IMR-90 (cell line): ENCODE measurements around the gene CCL20. TPM values are rescaled to one million over a fixed set of nuclear protein-coding genes. Genes with fewer than 3 reads are reported as not detected.
"Not testable (repeated sequence)": the region's sequence is repeated elsewhere in the genome, so short reads cannot be mapped to it uniquely, and the experiment has no call there.

Source experiments
- ATAC-seq: fragments of 200-7000 bp; cut with Tn5 transposase; 2 replicates; pipeline ENCODE4 v1.9.1; 2020; ENCODE audit warnings: low read depth, mild to moderate bottlenecking, moderate library complexity
- BruUV-seq: library from RNA; stranded (reverse); fragments of 400-500 nt; replicated peaks from 2 replicates; lab custom pipeline; 2021; lab: Mats Ljungman, UMichigan
- CTCF ChIA-PET: fragments of 300-600 bp; formaldehyde crosslinking; extraction: SDS; loops from one replicate; lab custom pipeline; 2021; ENCODE audit warnings: antibody characterized with exemption; lab: Yijun Ruan, JAX
- POLR2A ChIA-PET: fragments of 300-600 bp; sonication (Branson Sonifier 250); formaldehyde crosslinking; loops from one replicate; lab custom pipeline; 2022; ENCODE audit warnings: antibody characterized with exemption; ENCODE audit not compliant: unreplicated experiment; lab: Charles Lee
- DNase-seq: peaks from one replicate; pipeline ENCODE4 v3.0.0; 2013
- H2AFZ ChIP-seq: replicated peaks from 2 replicates; pipeline ENCODE3; 2013; ENCODE audit warnings: low read length, mild to moderate bottlenecking; ENCODE audit not compliant: poor library complexity
- H2AK5ac ChIP-seq: 2 replicates; pipeline ENCODE4 v1.6.1; 2013; ENCODE audit warnings: low read depth, low read length, inconsistent platforms
- H2AK9ac ChIP-seq: replicated peaks from 2 replicates; pipeline ENCODE3; 2013; ENCODE audit warnings: mild to moderate bottlenecking, low read depth, low read length, moderate library complexity; ENCODE audit not compliant: poor library complexity
- H2BK120ac ChIP-seq: 2 replicates; pipeline ENCODE4 v1.6.1; 2013; ENCODE audit warnings: low read depth, low read length, inconsistent platforms
- H2BK15ac ChIP-seq: 3 replicates; pipeline ENCODE4 v1.6.1; 2013; ENCODE audit warnings: low read depth, low read length, inconsistent platforms
- H2BK20ac ChIP-seq: 2 replicates; pipeline ENCODE4 v1.6.1; 2013; ENCODE audit warnings: low read depth, mild to moderate bottlenecking, inconsistent platforms, low read length, moderate library complexity
- H2BK5ac ChIP-seq: 2 replicates; pipeline ENCODE4 v1.6.1; 2013; ENCODE audit warnings: mild to moderate bottlenecking, low read depth, low read length, inconsistent platforms; ENCODE audit not compliant: poor library complexity, severe bottlenecking
- H3K14ac ChIP-seq: replicated peaks from 2 replicates; pipeline ENCODE4 v1.6.1; 2013; ENCODE audit warnings: low read depth, low read length, inconsistent platforms
- H3K18ac ChIP-seq: 2 replicates; pipeline ENCODE4 v1.6.1; 2013; ENCODE audit warnings: low read depth, low read length, control low read depth
- H3K23ac ChIP-seq: 2 replicates; pipeline ENCODE4 v1.6.1; 2013; ENCODE audit warnings: low read depth, low read length, inconsistent platforms
- H3K27ac ChIP-seq: 2 replicates; pipeline ENCODE4 v1.5.1; 2013; ENCODE audit warnings: mild to moderate bottlenecking, control low read depth, low read length; ENCODE audit not compliant: insufficient read depth
- H3K27me3 ChIP-seq: 2 replicates; pipeline ENCODE4 v1.6.1; 2013; ENCODE audit warnings: low read length; ENCODE audit not compliant: control insufficient read depth, insufficient read depth
- H3K36me3 ChIP-seq: 2 replicates; pipeline ENCODE4 v1.6.1; 2013; ENCODE audit warnings: low read length, mixed read lengths; ENCODE audit not compliant: control insufficient read depth, insufficient read depth
- H3K4ac ChIP-seq: 2 replicates; pipeline ENCODE4 v1.6.1; 2013; ENCODE audit warnings: low read depth, low read length, inconsistent platforms
- H3K4me1 ChIP-seq: 2 replicates; pipeline ENCODE4 v1.6.1; 2013; ENCODE audit warnings: low read length, mixed read lengths; ENCODE audit not compliant: control insufficient read depth, insufficient read depth
- H3K4me2 ChIP-seq: 2 replicates; pipeline ENCODE4 v1.6.1; 2013; ENCODE audit warnings: low read depth, mild to moderate bottlenecking, control low read depth, low read length, moderate library complexity
- H3K4me3 ChIP-seq: 2 replicates; pipeline ENCODE4 v1.5.1; 2013; ENCODE audit warnings: low read depth, mild to moderate bottlenecking, control low read depth, low read length, moderate library complexity; ENCODE audit not compliant: insufficient read depth
- H3K56ac ChIP-seq: 2 replicates; pipeline ENCODE4 v1.6.1; 2013; ENCODE audit warnings: low read length, inconsistent platforms; ENCODE audit not compliant: insufficient read depth; ENCODE audit errors: extremely low read depth
- H3K79me1 ChIP-seq, 2 experiments: 2 replicates each; pipeline ENCODE4 v1.6.1; 2013; ENCODE audit warnings: low read length in 2 of 2, inconsistent platforms in 1 of 2, low read depth in 1 of 2
- H3K9ac ChIP-seq: 2 replicates; pipeline ENCODE4 v1.6.1; 2013; ENCODE audit warnings: low read depth, low read length, control low read depth
- H3K9me1 ChIP-seq: 2 replicates; pipeline ENCODE4 v1.6.1; 2013; ENCODE audit warnings: low read length, inconsistent platforms; ENCODE audit not compliant: insufficient read depth
- H3K9me3 ChIP-seq: 2 replicates; pipeline ENCODE4 v1.6.1; 2013; ENCODE audit warnings: low read length; ENCODE audit not compliant: control insufficient read depth, insufficient read depth
- H4K20me1 ChIP-seq: 2 replicates; pipeline ENCODE4 v1.6.1; 2013; ENCODE audit warnings: low read length, inconsistent platforms; ENCODE audit not compliant: insufficient read depth
- H4K5ac ChIP-seq: 2 replicates; pipeline ENCODE4 v1.6.1; 2013; ENCODE audit warnings: mild to moderate bottlenecking, low read depth, low read length, control low read depth
- H4K8ac ChIP-seq, 2 experiments: 2 replicates each; pipeline ENCODE4 v1.6.1; 2013; ENCODE audit warnings: low read depth in 2 of 2, low read length in 2 of 2, control low read depth in 1 of 2, inconsistent platforms in 1 of 2
- H4K91ac ChIP-seq: 2 replicates; pipeline ENCODE4 v1.6.1; 2013; ENCODE audit warnings: low read depth, low read length, inconsistent platforms; ENCODE audit not compliant: insufficient read depth
- MAFK ChIP-seq: IDR thresholded peaks from 2 replicates; pipeline ENCODE4 v1.6.1; 2012; ENCODE audit warnings: low read depth, low read length, improper control_type of control experiment
- RAD21 ChIP-seq: IDR thresholded peaks from 2 replicates; pipeline ENCODE4 v1.6.1; 2012; ENCODE audit warnings: low read length, improper control_type of control experiment
- RCOR1 ChIP-seq: IDR thresholded peaks from 2 replicates; pipeline ENCODE4 v1.6.1; 2012; ENCODE audit warnings: mild to moderate bottlenecking, low read length, improper control_type of control experiment; ENCODE audit not compliant: insufficient replicate concordance
- WGBS, 2 experiments: methylation state at CpG; one replicate each; pipeline versions ENCODE4 v1.1.5 to v1.1.7; 2013; ENCODE audit warnings: missing lambda C conversion rate in 2 of 2; ENCODE audit not compliant: insufficient read length in 1 of 2; ENCODE audit errors: extremely low coverage in 2 of 2; 5-methylcytosine and 5-hydroxymethylcytosine counted together
- dilution Hi-C: fragments of 300-500 bp; cut with HindIII; formaldehyde crosslinking; loops from one replicate; pipeline ENCODE4 v1.14.3; 2018; ENCODE audit warnings: low sequenced_read_pairs; ENCODE audit not compliant: unreplicated experiment
- in situ Hi-C: fragments of 300-500 bp; cut with MboI; formaldehyde crosslinking; loops from 3 replicates; pipeline ENCODE4 v1.14.3; 2019; ENCODE audit warnings: low sequenced_read_pairs, inconsistent platforms, mixed read lengths
- intact Hi-C: fragments of 100-400 bp; cut with micrococcal nuclease; formaldehyde crosslinking; loops from 2 replicates; pipeline ENCODE4 v1.10.0; 2022
- polyA plus RNA-seq, 3 experiments: library from polyadenylated mRNA; depleted of rRNA; stranded (reverse); fragments of >200 nt; gene quantifications; 2 replicates each; pipeline ENCODE4 v1.2.3, GENCODE V29; 2012; ENCODE audit warnings: low replicate concordance in 1 of 3
- total RNA-seq: library from RNA; depleted of rRNA; stranded (reverse); fragments of >200 nt; gene quantifications from 2 replicates; pipeline ENCODE4 v1.2.3, GENCODE V29; 2012
- TF ChIP-seq, protein P1 (sequence below): fragments of 150-350 bp; IDR thresholded peaks from 2 replicates; pipeline ENCODE4 v1.6.1; 2016; ENCODE audit warnings: low read depth, mild to moderate bottlenecking, low read length, moderate library complexity, borderline replicate concordance

The CCL20 gene
- total and polyA plus RNA-seq, 2 of the 4 experiments (the other 2 are of a cell fraction): not detected

- Histone ChIP-seq H2BK20ac (no peak overlapping the region), H2AK5ac (no peak overlapping the region), H3K79me1 (no peaks in the 10 kb centered on the region), H3K4me2 (no peak overlapping the region), H2AFZ (no peak overlapping the region), H4K91ac (no peak overlapping the region), H3K56ac (no peak overlapping the region), H3K27me3 (no peaks in the 10 kb centered on the region), H4K20me1 (no peaks in the 10 kb centered on the region), H3K27ac (no peak overlapping the region), H3K4me1 (no peaks in the 10 kb centered on the region), H2BK120ac (no peak overlapping the region), H3K9me3 (no peaks in the 10 kb centered on the region), H2BK5ac (no peak overlapping the region), H3K18ac (no peak overlapping the region), H2BK15ac (no peak overlapping the region), H3K4me3 (no peak overlapping the region), H3K9me1 (no peaks in the 10 kb centered on the region), H3K23ac (no peak overlapping the region), H4K8ac (no peak overlapping the region), H3K36me3 (no peaks in the 10 kb centered on the region), H3K4ac (no peak overlapping the region), H2AK9ac (no peak overlapping the region), H3K9ac (no peak overlapping the region), H4K5ac (no peak overlapping the region), H3K14ac (no peak overlapping the region)
- DNase-seq (no peak), ATAC-seq (no peak)
- no CpG with 5 or more reads among the region's 5 CpGs for WGBS, 2 experiments
- in situ Hi-C loops (no loop called here), intact Hi-C loops (no loop called here), dilution Hi-C loops (no loop called here)
- TF ChIP-seq MAFK: no peak
- TF ChIP-seq RAD21: no peak
- TF ChIP-seq, protein P1, sequence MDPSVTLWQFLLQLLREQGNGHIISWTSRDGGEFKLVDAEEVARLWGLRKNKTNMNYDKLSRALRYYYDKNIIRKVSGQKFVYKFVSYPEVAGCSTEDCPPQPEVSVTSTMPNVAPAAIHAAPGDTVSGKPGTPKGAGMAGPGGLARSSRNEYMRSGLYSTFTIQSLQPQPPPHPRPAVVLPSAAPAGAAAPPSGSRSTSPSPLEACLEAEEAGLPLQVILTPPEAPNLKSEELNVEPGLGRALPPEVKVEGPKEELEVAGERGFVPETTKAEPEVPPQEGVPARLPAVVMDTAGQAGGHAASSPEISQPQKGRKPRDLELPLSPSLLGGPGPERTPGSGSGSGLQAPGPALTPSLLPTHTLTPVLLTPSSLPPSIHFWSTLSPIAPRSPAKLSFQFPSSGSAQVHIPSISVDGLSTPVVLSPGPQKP: no peak
- no peak for TF ChIP-seq RCOR1
- ChIA-PET CTCF (interaction anchor here (0.6 to 0.9 kb wide), 3 partner anchors 11 to 143 kb away, joined by 3 to 6 read pairs (median 4); no protein-coding TSS in a partner anchor), POLR2A (no interaction called here)
- BruUV-seq: no TSS peak
These were observed 21.4 kb downstream of the CCL20 start for GRCh38 chr2:227834916-227835650.

DNA sequence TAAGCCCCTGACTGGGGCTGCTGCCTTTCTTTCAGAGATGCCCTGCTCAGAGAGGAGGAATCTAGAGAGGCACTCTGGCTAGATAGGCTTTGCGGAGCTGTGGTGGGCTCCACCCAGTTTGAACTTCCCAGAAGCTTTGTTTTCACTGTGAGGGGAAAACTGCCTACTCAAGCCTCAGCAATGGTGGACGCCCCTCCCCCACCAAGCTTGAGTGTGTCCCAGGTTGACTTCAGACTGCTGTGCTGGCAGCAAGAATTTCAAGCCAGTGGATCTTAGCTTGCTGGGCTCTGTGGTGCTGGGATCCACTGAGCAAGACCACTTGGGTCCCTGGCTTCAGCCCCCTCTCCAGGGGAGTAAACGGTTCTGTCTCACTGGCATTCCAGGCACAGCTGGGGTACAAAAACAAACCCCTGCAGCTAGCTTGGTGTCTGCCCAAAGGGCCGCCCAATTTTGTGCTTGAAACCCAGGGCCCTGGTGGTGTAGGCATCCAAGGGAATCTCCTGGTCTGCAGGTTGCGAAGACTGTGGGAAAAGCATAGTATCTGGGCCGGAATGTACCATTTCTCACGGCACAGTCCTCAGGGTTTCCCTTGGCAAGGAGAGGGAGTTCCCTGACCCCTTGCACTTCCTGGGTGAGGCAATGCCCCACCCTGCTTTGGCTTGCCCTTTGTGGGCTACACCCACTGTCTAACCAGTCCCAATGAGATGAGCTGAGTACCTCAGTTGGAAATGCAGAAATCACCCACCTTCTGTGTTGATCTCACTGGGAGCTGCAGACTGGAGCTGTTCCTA lies 25.9 kb downstream of the CCL20 start:
- BruUV-seq, intact Hi-C loops, H3K14ac ChIP-seq, H3K9ac ChIP-seq, H3K79me1 ChIP-seq, H3K9me1 ChIP-seq, H3K23ac ChIP-seq, H2AK5ac ChIP-seq, H2BK20ac ChIP-seq, H3K4me2 ChIP-seq, H2BK120ac ChIP-seq, CTCF ChIA-PET, H3K4ac ChIP-seq, H2BK15ac ChIP-seq, H2AK9ac ChIP-seq, H2BK5ac ChIP-seq, H3K56ac ChIP-seq, H3K4me1 ChIP-seq, H3K9me3 ChIP-seq, H4K20me1 ChIP-seq, H3K4me3 ChIP-seq, in situ Hi-C loops, H3K27me3 ChIP-seq, H3K36me3 ChIP-seq, H4K8ac ChIP-seq, H4K91ac ChIP-seq, H4K5ac ChIP-seq, H2AFZ ChIP-seq, DNase-seq, ATAC-seq, H3K18ac ChIP-seq, POLR2A ChIA-PET, dilution Hi-C loops, H3K27ac ChIP-seq: not testable (repeated sequence)
- WGBS, 2 experiments: no CpG with 5 or more reads among the region's 7 CpGs
